ENCODE results near the gene HLA-DOB.
A peak's percentile ranks its signal among the peaks of the same experiment; 100 is the strongest.

The HLA-DOB gene

GRCh38 chr6:32816746-32817204 is at the start of gene HLA-DOB:
HLA-DOB (minus strand) TSS chr6:32817002; CDS start chr6:32816951, 51 bp downstream.
- H3K9ac ChIP-seq (ENCODE audit: low read length): no peak within 1 kb of the TSS
- H3K36me3 ChIP-seq (ENCODE audit: control insufficient read depth, insufficient read depth, low read length): no peaks in the 10 kb centered on the region
- no peaks in the 10 kb centered on the region for H3K27me3 ChIP-seq (ENCODE audit: control insufficient read depth, insufficient read depth, low read length)
- peak within 1 kb of the TSS; percentile 3 for H3K4me3 ChIP-seq (ENCODE audit: low read length)
- no peak within 1 kb of the TSS for H3K27ac ChIP-seq (ENCODE audit: low read depth, low read length)
- H3K4me1 ChIP-seq (ENCODE audit: control insufficient read depth, insufficient read depth, low read length): no peaks in the 10 kb centered on the region

- H3K27me3 ChIP-seq (ENCODE audit: control insufficient read depth, insufficient read depth, low read length): no peaks in the 10 kb centered on the region
Measured at GRCh38 chr6:32865724-32866443, 49.1 kb upstream of the HLA-DOB start.

GRCh38 chr6:32862725-32863124 is 45.9 kb upstream of the HLA-DOB start:
- Histone ChIP-seq H3K9ac (ENCODE audit: low read length) (no peak overlapping the region), H3K27ac (ENCODE audit: low read depth, low read length) (no peak overlapping the region), H3K36me3 (ENCODE audit: control insufficient read depth, insufficient read depth, low read length) (peaks cover 7% of the 10 kb centered on the region), H3K4me1 (ENCODE audit: control insufficient read depth, insufficient read depth, low read length) (no peaks in the 10 kb centered on the region), H3K27me3 (ENCODE audit: control insufficient read depth, insufficient read depth, low read length) (no peaks in the 10 kb centered on the region), H3K4me3 (ENCODE audit: low read length) (no peak overlapping the region)

More at GRCh38 chr6:32865724-32866443, 49.1 kb upstream of the HLA-DOB start:
- Histone ChIP-seq H3K27ac (ENCODE audit: low read depth, low read length) (no peak overlapping the region), H3K4me1 (ENCODE audit: control insufficient read depth, insufficient read depth, low read length) (no peaks in the 10 kb centered on the region), H3K4me3 (ENCODE audit: low read length) (no peak overlapping the region), H3K9ac (ENCODE audit: low read length) (no peak overlapping the region), H3K36me3 (ENCODE audit: control insufficient read depth, insufficient read depth, low read length) (no peaks in the 10 kb centered on the region)

DNA sequence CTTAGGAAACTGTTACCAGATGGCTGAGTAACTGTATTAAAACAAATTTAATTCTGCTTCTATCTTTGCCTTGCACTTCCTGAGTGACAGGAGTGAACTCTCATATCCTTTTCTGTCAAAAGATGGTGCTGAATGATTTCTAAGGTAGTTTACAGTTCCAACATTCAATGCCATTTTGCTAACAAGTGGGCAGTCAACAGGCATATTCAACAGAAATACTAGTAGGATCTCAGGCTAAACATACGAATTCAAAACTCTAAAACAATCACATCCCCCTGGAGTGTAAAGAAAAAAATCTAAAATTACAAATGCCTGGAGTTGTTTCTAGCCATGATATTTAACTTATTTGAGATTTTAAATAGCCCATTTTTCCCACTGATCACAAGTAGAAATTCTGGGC is 43.9 kb upstream of the HLA-DOB start:
- H3K27ac ChIP-seq (ENCODE audit: low read depth, low read length): no peak overlapping the region
- no peak overlapping the region for H3K4me3 ChIP-seq (ENCODE audit: low read length)
- no peak overlapping the region for H3K9ac ChIP-seq (ENCODE audit: low read length)
- H3K36me3 ChIP-seq (ENCODE audit: control insufficient read depth, insufficient read depth, low read length): peaks cover 12% of the 10 kb centered on the region
- no peaks in the 10 kb centered on the region for H3K27me3 ChIP-seq (ENCODE audit: control insufficient read depth, insufficient read depth, low read length)
- no peaks in the 10 kb centered on the region for H3K4me1 ChIP-seq (ENCODE audit: control insufficient read depth, insufficient read depth, low read length)

DNA sequence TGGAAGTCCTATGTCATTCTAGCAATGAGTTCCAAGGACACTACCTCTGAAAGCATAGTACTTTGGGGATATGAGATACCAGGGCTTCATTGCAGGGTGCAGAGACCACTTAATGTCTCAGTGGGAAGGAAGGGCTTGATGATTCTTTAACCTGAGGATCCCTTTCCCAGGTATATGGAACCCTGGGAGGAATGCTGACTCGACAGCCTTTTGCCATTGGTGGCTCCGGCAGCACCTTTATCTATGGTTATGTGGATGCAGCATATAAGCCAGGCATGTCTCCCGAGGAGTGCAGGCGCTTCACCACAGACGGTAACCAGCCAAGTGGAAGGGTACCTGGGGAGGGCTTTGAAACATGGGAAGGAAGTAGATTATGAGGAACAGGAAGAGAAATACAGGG is 41.4 kb upstream of the HLA-DOB start:
- peaks cover 5% of the 10 kb centered on the region for H3K4me1 ChIP-seq (ENCODE audit: control insufficient read depth, insufficient read depth, low read length)
- H3K4me3 ChIP-seq (ENCODE audit: low read length): no peak overlapping the region
- no peak overlapping the region for H3K27ac ChIP-seq (ENCODE audit: low read depth, low read length)
- peaks cover 12% of the 10 kb centered on the region for H3K36me3 ChIP-seq (ENCODE audit: control insufficient read depth, insufficient read depth, low read length)
- H3K27me3 ChIP-seq (ENCODE audit: control insufficient read depth, insufficient read depth, low read length): no peaks in the 10 kb centered on the region
- H3K9ac ChIP-seq (ENCODE audit: low read length): no peak overlapping the region

DNA sequence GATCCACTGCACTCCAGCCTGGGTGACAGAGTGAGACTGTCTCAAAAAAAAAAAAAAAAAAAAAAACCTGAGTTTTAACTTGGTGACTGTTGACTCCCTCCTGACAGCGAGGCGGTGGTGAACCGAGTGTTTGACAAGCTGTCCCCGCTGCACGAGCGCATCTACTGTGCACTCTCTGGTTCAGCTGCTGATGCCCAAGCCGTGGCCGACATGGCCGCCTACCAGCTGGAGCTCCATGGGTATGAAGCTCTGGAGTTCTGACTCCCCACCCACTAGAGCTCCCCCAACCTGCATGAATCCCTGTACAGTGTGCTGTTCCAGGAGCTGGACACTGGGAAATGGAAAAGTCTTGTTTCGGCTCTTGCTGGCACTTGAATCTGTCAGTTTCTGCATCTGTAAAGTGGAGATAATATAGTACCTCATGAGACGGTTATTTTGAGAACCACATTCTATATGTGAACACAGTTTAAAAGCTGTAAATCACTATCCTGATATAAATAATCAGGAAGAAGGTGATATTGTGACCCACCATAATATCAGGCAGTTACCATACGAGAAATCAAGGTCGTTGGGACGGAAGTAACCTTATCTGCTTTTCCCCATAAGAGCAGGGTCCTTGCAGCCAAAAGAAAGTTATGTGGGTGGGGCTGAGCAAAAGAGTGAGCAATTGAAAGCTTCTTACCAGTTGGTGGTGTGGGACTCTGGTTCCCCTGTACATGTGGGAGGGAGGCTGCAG is 40.5 kb upstream of the HLA-DOB start:
- Histone ChIP-seq H3K4me3 (ENCODE audit: low read length) (no peak overlapping the region), H3K27ac (ENCODE audit: low read depth, low read length) (no peak overlapping the region), H3K4me1 (ENCODE audit: control insufficient read depth, insufficient read depth, low read length) (peaks cover 7% of the 10 kb centered on the region), H3K9ac (ENCODE audit: low read length) (no peak overlapping the region), H3K27me3 (ENCODE audit: control insufficient read depth, insufficient read depth, low read length) (no peaks in the 10 kb centered on the region), H3K36me3 (ENCODE audit: control insufficient read depth, insufficient read depth, low read length) (peaks cover 12% of the 10 kb centered on the region)

DNA sequence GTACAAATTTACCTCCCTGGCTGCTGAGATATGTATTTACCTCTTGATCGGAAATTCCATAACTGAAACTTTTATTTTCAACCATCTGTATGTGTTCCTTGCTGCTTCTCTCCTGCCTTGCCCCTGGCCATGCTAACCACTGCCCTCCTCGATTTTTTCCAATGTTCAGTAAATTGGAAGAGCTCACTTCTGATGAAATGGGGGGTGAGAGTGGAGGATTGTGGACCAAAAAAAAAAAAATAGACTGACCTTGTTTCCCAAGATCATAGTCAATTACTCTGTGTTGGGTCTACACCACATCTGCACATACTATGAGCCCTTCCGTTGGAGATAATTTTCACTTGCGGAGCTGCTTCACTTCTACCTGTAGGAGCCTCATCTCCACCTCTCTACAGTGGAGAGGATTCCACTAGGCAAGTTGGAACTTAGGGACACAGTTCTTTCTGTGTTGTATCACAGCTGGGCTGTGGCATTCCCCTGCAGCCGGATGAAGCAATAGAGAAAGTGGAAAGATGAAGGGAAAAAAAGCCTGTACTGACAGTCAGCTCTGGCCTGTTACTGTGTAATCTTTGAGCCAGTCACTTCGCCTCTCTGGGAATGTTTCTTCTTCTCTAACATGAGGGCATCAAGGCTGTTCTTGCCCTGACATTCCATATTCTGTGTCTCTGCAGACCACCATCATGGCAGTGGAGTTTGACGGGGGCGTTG is 38.8 kb upstream of the HLA-DOB start:
- Histone ChIP-seq H3K36me3 (ENCODE audit: control insufficient read depth, insufficient read depth, low read length) (peaks cover 15% of the 10 kb centered on the region), H3K4me1 (ENCODE audit: control insufficient read depth, insufficient read depth, low read length) (peaks cover 13% of the 10 kb centered on the region), H3K4me3 (ENCODE audit: low read length) (no peak overlapping the region), H3K9ac (ENCODE audit: low read length) (no peak overlapping the region), H3K27me3 (ENCODE audit: control insufficient read depth, insufficient read depth, low read length) (no peaks in the 10 kb centered on the region), H3K27ac (ENCODE audit: low read depth, low read length) (no peak overlapping the region)

DNA sequence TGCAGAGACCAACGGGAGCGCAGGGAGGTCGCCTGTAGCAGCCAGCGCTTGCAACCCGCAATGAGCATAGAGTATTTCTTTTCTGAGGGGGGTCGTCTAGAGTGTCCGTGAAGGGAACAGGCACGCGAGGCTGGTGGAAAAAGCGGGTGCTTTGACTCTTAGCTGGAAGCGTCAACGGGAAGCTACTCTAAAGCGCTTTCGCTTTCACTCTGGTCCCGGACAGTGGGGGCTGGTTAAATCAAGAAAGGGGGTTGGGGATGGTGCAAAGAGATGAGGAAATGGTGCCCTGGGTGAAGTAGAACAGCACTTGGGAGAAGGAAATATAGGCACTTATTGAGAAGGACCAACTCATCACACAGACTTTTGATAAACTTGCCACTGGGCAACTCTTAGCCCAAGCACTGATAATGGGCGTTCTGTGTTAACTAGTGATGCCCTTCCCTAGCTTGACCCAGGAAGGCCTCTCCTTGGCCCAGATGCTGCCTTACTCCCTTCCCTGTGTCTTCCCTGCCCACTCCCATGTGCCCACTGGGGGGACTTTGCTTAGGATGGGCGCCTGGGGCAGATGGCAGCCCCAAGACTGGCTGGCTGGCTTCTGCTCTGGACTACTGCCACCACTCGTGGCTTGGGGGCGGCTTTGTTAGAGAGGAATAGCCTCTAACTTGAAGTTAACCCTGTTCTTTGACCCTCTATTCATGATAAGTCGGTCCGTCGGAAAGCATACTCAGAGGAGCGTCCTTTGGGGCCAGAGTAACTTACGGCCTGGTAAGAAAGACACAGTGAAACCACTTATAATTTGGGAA is 37.8 kb upstream of the HLA-DOB start:
- Histone ChIP-seq H3K27me3 (ENCODE audit: control insufficient read depth, insufficient read depth, low read length) (no peaks in the 10 kb centered on the region), H3K27ac (ENCODE audit: low read depth, low read length) (peak overlapping the region; percentile 93), H3K4me1 (ENCODE audit: control insufficient read depth, insufficient read depth, low read length) (peaks cover 13% of the 10 kb centered on the region), H3K4me3 (ENCODE audit: low read length) (peak overlapping the region; percentile 97), H3K9ac (ENCODE audit: low read length) (peak overlapping the region; percentile 91), H3K36me3 (ENCODE audit: control insufficient read depth, insufficient read depth, low read length) (peaks cover 23% of the 10 kb centered on the region)

- H3K27me3 ChIP-seq (ENCODE audit: control insufficient read depth, insufficient read depth, low read length): no peaks in the 10 kb centered on the region
- H3K9ac ChIP-seq (ENCODE audit: low read length): peak within 1 kb of the TSS; percentile 95
- H3K36me3 ChIP-seq (ENCODE audit: control insufficient read depth, insufficient read depth, low read length): peaks cover 27% of the 10 kb centered on the region
- peak within 1 kb of the TSS; percentile 93 for H3K27ac ChIP-seq (ENCODE audit: low read depth, low read length)
- H3K4me3 ChIP-seq (ENCODE audit: low read length): peak within 1 kb of the TSS; percentile 97
- H3K4me1 ChIP-seq (ENCODE audit: control insufficient read depth, insufficient read depth, low read length): peaks cover 13% of the 10 kb centered on the region
Measured at GRCh38 chr6:32853541-32854375, 37.0 kb upstream of the HLA-DOB start, which contains the start of the genes PSMB9 and TAP1. PSMB9 (plus strand) TSS chr6:32854192; CDS start chr6:32854230, 38 bp downstream. TAP1 (minus strand) TSS chr6:32853704; CDS start chr6:32853636, 68 bp downstream.

DNA sequence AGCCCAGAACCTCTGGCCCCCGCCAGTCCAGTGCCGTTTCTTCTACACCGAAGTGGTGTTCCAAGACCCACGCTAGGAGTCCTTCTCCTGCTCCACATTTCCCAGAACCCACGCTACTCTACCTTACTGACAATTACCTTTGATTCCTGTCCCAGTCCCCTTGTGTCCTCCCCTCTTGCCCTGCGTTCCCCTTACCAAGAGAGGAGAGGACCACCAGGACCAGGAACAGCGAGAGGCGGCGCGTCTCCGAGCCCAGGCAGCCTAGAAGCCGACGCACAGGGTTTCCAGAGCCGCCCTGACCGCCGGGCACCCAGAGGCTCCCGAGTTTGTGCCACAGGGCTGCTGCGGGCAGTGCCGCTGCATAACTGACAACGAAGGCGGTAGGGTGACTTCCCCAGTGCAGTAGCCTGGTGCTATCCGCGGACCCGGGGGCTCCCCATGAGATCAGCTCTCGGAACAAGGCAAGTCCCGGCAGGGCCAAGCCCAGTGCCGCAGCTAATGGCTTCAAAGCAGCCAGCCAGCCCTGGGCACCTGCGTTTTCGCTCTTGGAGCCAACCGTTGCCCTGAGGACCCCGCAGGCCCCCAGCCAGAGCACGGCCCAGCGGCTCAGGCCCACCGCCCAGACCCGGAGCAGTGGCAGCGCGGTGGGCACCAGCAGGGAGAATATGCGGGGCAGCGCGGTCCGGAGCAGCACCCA is 36.2 kb upstream of the HLA-DOB start:
- peak overlapping the region; percentile 93 for H3K27ac ChIP-seq (ENCODE audit: low read depth, low read length)

More for the DNA sequence above, 36.2 kb upstream of the HLA-DOB start:
- Histone ChIP-seq H3K36me3 (ENCODE audit: control insufficient read depth, insufficient read depth, low read length) (peaks cover 29% of the 10 kb centered on the region), H3K27me3 (ENCODE audit: control insufficient read depth, insufficient read depth, low read length) (no peaks in the 10 kb centered on the region), H3K9ac (ENCODE audit: low read length) (peak overlapping the region; percentile 95), H3K4me1 (ENCODE audit: control insufficient read depth, insufficient read depth, low read length) (peaks cover 13% of the 10 kb centered on the region), H3K4me3 (ENCODE audit: low read length) (peak overlapping the region; percentile 97)

All from rectal smooth muscle tissue (tissue), 1 donor.